BE2C (cell line): ENCODE data around the gene KAZN.
A peak's percentile ranks its signal among the peaks of the same experiment; 100 is the strongest.
"Not testable (repeated sequence)": the region's sequence is repeated elsewhere in the genome, so short reads cannot be mapped to it uniquely, and the experiment has no call there.

Experiments
- DNase-seq: peaks from one replicate; pipeline ENCODE4 v3.0.0-alpha.2; 2020
- H3K27me3 ChIP-seq: fragments of 250-450 bp; sonication (Bioruptor Pico); 2 replicates; pipeline ENCODE4 v1.5.1; 2020; ENCODE audit warnings: mild to moderate bottlenecking
- H3K36me3 ChIP-seq: fragments of 250-450 bp; sonication (Bioruptor Pico); 2 replicates; pipeline ENCODE4 v1.5.1; 2020; ENCODE audit warnings: mild to moderate bottlenecking
- H3K4me1 ChIP-seq: fragments of 250-450 bp; sonication (Bioruptor Pico); 2 replicates; pipeline ENCODE4 v1.5.1; 2020
- H3K4me3 ChIP-seq: 2 replicates; pipeline ENCODE4 v1.5.1; 2011; ENCODE audit warnings: low read depth, low read length
- H3K9me3 ChIP-seq: fragments of 250-450 bp; sonication (Bioruptor Pico); 2 replicates; pipeline ENCODE4 v1.5.1; 2020
- TF ChIP-seq, protein P1 (sequence below): IDR thresholded peaks from 2 replicates; pipeline ENCODE4 v1.5.1; 2012; ENCODE audit warnings: mild to moderate bottlenecking, low read depth, low read length

KAZN gene

DNA sequence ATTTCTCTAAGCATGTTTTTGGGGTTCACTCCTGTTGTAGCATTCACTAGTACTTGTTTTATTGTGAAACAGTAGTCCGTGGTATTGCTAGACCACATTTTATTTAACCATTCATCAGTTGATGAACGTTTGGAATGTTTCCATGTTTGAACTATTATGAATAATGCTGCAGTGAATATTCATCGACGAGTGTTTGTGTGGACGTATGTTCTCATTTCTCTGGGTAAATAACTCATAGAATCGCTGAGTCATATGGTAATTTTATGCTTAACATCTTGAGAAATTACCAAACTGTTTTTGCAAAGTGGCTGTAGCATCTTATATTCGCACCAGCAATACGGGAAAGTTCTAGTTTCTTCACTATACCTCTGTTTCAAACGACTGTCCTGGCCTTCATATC, 28.0 kb upstream of the KAZN start:
- no peak overlapping the region for H3K4me3 ChIP-seq
- DNase-seq = no peak
- TF ChIP-seq, protein P1, sequence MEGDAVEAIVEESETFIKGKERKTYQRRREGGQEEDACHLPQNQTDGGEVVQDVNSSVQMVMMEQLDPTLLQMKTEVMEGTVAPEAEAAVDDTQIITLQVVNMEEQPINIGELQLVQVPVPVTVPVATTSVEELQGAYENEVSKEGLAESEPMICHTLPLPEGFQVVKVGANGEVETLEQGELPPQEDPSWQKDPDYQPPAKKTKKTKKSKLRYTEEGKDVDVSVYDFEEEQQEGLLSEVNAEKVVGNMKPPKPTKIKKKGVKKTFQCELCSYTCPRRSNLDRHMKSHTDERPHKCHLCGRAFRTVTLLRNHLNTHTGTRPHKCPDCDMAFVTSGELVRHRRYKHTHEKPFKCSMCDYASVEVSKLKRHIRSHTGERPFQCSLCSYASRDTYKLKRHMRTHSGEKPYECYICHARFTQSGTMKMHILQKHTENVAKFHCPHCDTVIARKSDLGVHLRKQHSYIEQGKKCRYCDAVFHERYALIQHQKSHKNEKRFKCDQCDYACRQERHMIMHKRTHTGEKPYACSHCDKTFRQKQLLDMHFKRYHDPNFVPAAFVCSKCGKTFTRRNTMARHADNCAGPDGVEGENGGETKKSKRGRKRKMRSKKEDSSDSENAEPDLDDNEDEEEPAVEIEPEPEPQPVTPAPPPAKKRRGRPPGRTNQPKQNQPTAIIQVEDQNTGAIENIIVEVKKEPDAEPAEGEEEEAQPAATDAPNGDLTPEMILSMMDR = no peak
- H3K36me3 ChIP-seq = no peaks in the 10 kb centered on the region
- H3K9me3 ChIP-seq = no peaks in the 10 kb centered on the region
- H3K27me3 ChIP-seq = no peaks in the 10 kb centered on the region
- H3K4me1 ChIP-seq = no peaks in the 10 kb centered on the region

DNA sequence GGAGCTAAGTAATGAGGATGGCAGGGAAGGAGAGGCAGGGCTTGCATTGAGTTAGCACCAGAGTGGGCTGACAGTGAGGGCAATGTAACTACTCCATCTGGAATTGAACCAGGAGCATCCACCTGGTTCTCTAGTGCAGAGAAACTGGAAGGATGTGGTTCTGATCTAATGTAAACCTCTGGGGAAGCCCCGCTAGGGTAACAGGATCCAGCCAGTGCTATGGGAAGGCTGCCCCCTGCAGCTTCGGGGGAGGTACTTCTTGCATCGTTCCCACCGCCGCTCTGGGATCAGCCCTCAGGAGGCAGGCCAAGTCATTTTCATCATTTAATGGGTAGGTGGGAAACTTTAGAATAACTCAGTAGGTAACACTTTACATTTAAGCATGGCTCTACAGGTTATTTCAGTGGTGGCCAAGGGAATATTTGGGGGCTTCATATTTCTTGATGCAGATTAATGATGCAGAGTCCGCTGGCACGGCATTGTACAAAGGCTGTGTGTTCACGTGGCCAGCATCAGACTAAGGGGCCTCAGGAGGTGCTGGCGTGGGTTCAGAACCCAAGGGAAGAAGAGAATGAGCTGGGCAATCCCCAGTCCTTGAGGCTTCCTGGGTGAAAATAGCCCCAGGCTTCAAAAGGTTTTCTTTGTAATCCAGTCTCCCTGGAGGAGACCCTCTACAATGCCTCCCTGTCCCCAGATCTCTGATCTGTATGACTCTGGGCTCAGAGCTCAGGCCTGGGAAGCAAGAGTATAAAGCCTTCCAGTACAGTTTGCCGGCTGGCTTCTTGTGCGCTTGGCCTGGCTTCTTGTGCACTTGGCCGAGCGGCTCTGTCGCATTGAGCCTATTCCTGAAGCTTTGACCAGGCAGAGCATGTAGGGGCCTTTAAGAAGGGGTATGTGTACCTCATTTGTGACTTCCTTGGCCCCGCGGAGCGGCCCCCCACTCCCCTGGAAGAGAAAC, 26.4 kb upstream of the KAZN start:
- Histone ChIP-seq H3K4me3 (no peak overlapping the region), H3K4me1 (no peaks in the 10 kb centered on the region), H3K27me3 (no peaks in the 10 kb centered on the region), H3K9me3 (no peaks in the 10 kb centered on the region), H3K36me3 (no peaks in the 10 kb centered on the region)
- TF ChIP-seq, protein P1 = peak; percentile 51
- DNase-seq = peak; percentile 20

DNA sequence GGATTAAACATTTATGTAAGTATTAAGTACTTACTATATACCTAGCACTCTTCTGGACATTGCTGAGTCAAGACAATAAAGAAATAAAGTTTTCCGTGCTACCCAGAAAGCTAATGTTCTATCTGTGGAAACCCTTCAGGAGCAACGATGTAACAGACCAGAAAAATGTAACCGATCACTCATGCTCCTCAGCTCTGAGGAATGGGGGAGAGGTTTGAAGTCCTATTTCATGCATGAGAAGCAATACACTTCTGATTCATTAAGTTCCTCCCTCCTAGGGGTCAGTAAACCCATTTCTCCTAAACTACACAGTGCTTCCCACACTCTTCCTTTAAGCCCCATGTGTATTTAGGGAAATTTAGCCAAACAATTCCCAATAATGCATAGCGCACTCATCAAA, 25.6 kb upstream of the KAZN start:
- TF ChIP-seq, protein P1 = no peak
- Histone ChIP-seq H3K9me3 (no peaks in the 10 kb centered on the region), H3K4me3 (no peak overlapping the region), H3K27me3 (no peaks in the 10 kb centered on the region), H3K4me1 (no peaks in the 10 kb centered on the region), H3K36me3 (no peaks in the 10 kb centered on the region)
- DNase-seq = no peak

DNA sequence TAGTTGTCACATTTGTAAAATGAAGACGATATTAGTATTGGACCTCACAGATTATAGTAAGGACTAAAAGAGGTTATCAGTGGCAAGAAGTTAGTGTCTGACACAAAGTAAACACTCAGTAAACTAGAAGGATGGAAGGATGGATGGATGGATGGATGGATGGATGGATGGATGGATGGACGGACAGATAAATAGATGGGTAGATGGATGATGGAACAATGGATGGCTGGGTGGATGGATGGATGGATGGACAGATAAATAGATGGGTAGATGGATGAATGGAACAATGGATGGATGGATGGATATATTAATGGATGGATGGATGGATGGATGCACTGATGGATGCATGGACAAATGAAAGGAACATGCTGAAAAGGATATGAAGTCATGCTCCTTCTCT, 22.3 kb upstream of the KAZN start:
- TF ChIP-seq, protein P1 = no peak

DNA sequence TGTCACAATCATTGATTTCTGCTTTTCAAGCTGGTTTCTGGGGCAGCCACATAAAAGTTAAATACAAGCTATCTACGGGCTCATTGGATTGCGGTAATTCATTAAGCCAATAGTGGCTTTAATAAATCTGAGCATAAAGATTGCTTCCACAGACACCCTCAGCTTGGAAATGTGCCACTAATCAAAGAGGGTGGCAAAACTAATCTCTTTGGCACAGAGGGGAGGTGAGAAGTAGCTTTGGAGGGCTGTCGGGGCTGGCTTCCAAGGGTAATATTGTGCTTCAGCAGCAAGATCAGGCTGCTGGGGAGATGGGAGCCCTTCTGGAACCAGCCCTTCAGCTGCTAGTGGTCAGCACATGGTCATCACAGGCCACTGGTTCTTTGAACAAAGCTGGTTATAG, 21.2 kb upstream of the KAZN start:
- Histone ChIP-seq H3K4me1 (no peaks in the 10 kb centered on the region), H3K9me3 (no peaks in the 10 kb centered on the region), H3K4me3 (no peak overlapping the region), H3K27me3 (no peaks in the 10 kb centered on the region), H3K36me3 (no peaks in the 10 kb centered on the region)
- TF ChIP-seq, protein P1 = no peak
- DNase-seq = no peak

More for the DNA sequence above, 22.3 kb upstream of the KAZN start:
- no peak overlapping the region for H3K4me3 ChIP-seq
- no peaks in the 10 kb centered on the region for H3K27me3 ChIP-seq
- DNase-seq = no peak
- no peaks in the 10 kb centered on the region for H3K9me3 ChIP-seq
- no peaks in the 10 kb centered on the region for H3K36me3 ChIP-seq
- H3K4me1 ChIP-seq = no peaks in the 10 kb centered on the region

DNA sequence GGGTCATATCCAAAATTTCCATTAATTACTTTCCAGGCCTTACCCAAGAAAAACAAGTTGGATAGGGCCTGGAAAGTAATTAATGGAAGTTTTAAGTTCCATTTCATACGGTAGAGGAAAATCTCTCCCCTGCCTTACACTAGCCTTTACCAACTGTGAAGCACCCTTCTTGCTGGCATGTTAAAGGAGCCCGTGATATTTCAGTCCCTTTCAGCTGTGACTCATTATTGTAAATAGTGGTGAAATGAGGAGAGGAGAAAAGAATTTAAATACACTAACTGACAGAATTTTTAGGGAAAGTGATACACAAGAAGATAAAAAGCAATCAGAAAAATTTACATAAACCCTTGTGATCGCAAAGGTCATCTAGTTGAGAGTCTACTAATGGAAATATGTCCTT, 20.3 kb upstream of the KAZN start:
- TF ChIP-seq, protein P1 = no peak
- H3K4me1 ChIP-seq = no peaks in the 10 kb centered on the region
- DNase-seq = no peak
- H3K36me3 ChIP-seq = no peaks in the 10 kb centered on the region
- no peaks in the 10 kb centered on the region for H3K9me3 ChIP-seq
- no peaks in the 10 kb centered on the region for H3K27me3 ChIP-seq
- H3K4me3 ChIP-seq = no peak overlapping the region

DNA sequence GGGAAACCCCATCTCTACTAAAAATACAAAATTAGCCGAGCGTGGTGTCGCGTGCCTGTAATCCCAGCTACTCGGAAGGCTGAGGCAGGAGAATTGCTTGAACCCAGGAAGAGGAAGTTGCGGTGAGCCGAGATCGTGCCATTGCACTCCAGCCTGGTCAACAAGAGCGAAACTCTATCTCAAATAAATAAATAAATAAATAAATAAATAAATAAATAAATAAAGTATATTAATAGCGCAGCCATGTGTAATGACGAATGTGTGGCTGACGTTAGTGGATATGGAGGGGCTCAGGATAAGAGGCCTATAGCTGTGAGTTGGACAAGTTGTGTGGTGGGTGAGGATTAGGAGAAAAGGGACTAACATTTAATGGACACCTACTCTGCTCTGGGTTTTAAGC, 18.2 kb upstream of the KAZN start:
- H3K36me3 ChIP-seq, H3K4me3 ChIP-seq, DNase-seq, H3K27me3 ChIP-seq, H3K4me1 ChIP-seq, H3K9me3 ChIP-seq: not testable (repeated sequence)
